GM18861 (cell line): ENCODE data around the gene PDE4B.

Experiments
- ATAC-seq: cut with Tn5 transposase; IDR thresholded peaks from one replicate; pipeline ENCODE4 v1.9.1; 2021; ENCODE audit not compliant: unreplicated experiment

The PDE4B gene

GRCh38 chr1:66253330-66253921 is 460.7 kb downstream of the PDE4B start:
- peak; percentile 77 for ATAC-seq

GRCh38 chr1:66254785-66255184 is 462.1 kb downstream of the PDE4B start:
- ATAC-seq, result no peak

GRCh38 chr1:66256629-66257572 is 464.2 kb downstream of the PDE4B start:
- ATAC-seq, result no peak

- ATAC-seq, result peak; percentile 57
These were observed 465.9 kb downstream of the PDE4B start for GRCh38 chr1:66258404-66259105.

- no peak for ATAC-seq
These were observed 468.7 kb downstream of the PDE4B start for GRCh38 chr1:66261364-66261763.

GRCh38 chr1:66262208-66262963 is 469.7 kb downstream of the PDE4B start:
- ATAC-seq, result no peak

- ATAC-seq, result no peak
These were observed 472.6 kb downstream of the PDE4B start for GRCh38 chr1:66265268-66265667.

GRCh38 chr1:66265796-66266195 is 473.1 kb downstream of the PDE4B start:
- ATAC-seq, result no peak

GRCh38 chr1:66266350-66266749 is 473.7 kb downstream of the PDE4B start:
- no peak for ATAC-seq

GRCh38 chr1:66266756-66267155 is 474.1 kb downstream of the PDE4B start:
- no peak for ATAC-seq

- no peak for ATAC-seq
These were observed 474.7 kb downstream of the PDE4B start for GRCh38 chr1:66267201-66267940.

- ATAC-seq, result no peak
These were observed 476.5 kb downstream of the PDE4B start for GRCh38 chr1:66269222-66269621.

- no peak for ATAC-seq
These were observed 477.6 kb downstream of the PDE4B start for GRCh38 chr1:66270119-66270812.

- no peak for ATAC-seq
These were observed 478.7 kb downstream of the PDE4B start for GRCh38 chr1:66271216-66271903.

GRCh38 chr1:66271904-66272254 is 479.2 kb downstream of the PDE4B start:
- no peak for ATAC-seq

GRCh38 chr1:66273656-66274055 is 481.0 kb downstream of the PDE4B start:
- ATAC-seq, result no peak

- ATAC-seq, result peak; percentile 26
These were observed 481.9 kb downstream of the PDE4B start for GRCh38 chr1:66274634-66275033.

GRCh38 chr1:66275083-66275482 is 482.4 kb downstream of the PDE4B start:
- ATAC-seq, result no peak

- ATAC-seq, result no peak
These were observed 482.9 kb downstream of the PDE4B start for GRCh38 chr1:66275601-66276023.
